GM18511 (cell line): ENCODE data around the gene SAA1.
A peak's percentile ranks its signal among the peaks of the same experiment; 100 is the strongest.
"Not testable (repeated sequence)": the region's sequence is repeated elsewhere in the genome, so short reads cannot be mapped to it uniquely, and the experiment has no call there.

Experiments used
- ATAC-seq: cut with Tn5 transposase; IDR thresholded peaks from one replicate; pipeline ENCODE4 v1.9.1; 2021; ENCODE audit warnings: mild to moderate bottlenecking, moderate library complexity; ENCODE audit not compliant: unreplicated experiment

SAA1 gene

GRCh38 chr11:18254781-18255361 is 11.2 kb upstream of the SAA1 start:
- no peak for ATAC-seq

- ATAC-seq = no peak
Observed at GRCh38 chr11:18259259-18259658, 6.8 kb upstream of the SAA1 start.

- ATAC-seq = no peak
Observed at GRCh38 chr11:18261721-18262120, 4.3 kb upstream of the SAA1 start.

GRCh38 chr11:18262681-18263350 is 3.2 kb upstream of the SAA1 start:
- ATAC-seq = not testable (repeated sequence)

GRCh38 chr11:18264035-18264434 is 2.0 kb upstream of the SAA1 start:
- ATAC-seq = peak; percentile 47

- ATAC-seq = no peak
Observed at GRCh38 chr11:18264677-18265555, 1.1 kb upstream of the SAA1 start.

GRCh38 chr11:18267335-18268133 is 1.5 kb downstream of the SAA1 start:
- ATAC-seq = peak; percentile 77

- not testable (repeated sequence) for ATAC-seq
Observed at GRCh38 chr11:18269252-18269651, 3.2 kb downstream of the SAA1 start.

- ATAC-seq = no peak
Observed at GRCh38 chr11:18270102-18270501, 4.0 kb downstream of the SAA1 start.

- ATAC-seq = no peak
Observed at GRCh38 chr11:18271206-18271605, 5.1 kb downstream of the SAA1 start.

GRCh38 chr11:18277565-18278271 is 11.7 kb downstream of the SAA1 start:
- no peak for ATAC-seq

GRCh38 chr11:18280438-18281045 is 14.5 kb downstream of the SAA1 start:
- ATAC-seq = peak; percentile 91

- no peak for ATAC-seq
Observed at GRCh38 chr11:18282626-18283025, 16.6 kb downstream of the SAA1 start.

GRCh38 chr11:18285841-18286240 is 19.8 kb downstream of the SAA1 start:
- ATAC-seq = no peak

- ATAC-seq = no peak
Observed at GRCh38 chr11:18288911-18289310, 22.8 kb downstream of the SAA1 start.

GRCh38 chr11:18294862-18295261 is 28.8 kb downstream of the SAA1 start:
- ATAC-seq = peak; percentile 77

- ATAC-seq = no peak
Observed at GRCh38 chr11:18295316-18295715, 29.3 kb downstream of the SAA1 start.

GRCh38 chr11:18299721-18300120 is 33.7 kb downstream of the SAA1 start:
- no peak for ATAC-seq

GRCh38 chr11:18304745-18305144 is 38.7 kb downstream of the SAA1 start:
- no peak for ATAC-seq
